IPS-18c (cell line): ENCODE results near the gene FAM89A.
"Not testable (repeated sequence)": the region's sequence is repeated elsewhere in the genome, so short reads cannot be mapped to it uniquely, and the experiment has no call there.

Source experiments
- H3K4me3 ChIP-seq: 2 replicates; pipeline ENCODE4 v1.7.0; 2013; ENCODE audit warnings: low read depth, mild to moderate bottlenecking, low read length, moderate library complexity; ENCODE audit not compliant: insufficient read depth
- H3K9me3 ChIP-seq: one replicate; pipeline ENCODE4 v1.6.1; 2013; ENCODE audit warnings: mild to moderate bottlenecking, low read length, moderate library complexity; ENCODE audit not compliant: control insufficient read depth, insufficient read depth

Gene FAM89A

DNA sequence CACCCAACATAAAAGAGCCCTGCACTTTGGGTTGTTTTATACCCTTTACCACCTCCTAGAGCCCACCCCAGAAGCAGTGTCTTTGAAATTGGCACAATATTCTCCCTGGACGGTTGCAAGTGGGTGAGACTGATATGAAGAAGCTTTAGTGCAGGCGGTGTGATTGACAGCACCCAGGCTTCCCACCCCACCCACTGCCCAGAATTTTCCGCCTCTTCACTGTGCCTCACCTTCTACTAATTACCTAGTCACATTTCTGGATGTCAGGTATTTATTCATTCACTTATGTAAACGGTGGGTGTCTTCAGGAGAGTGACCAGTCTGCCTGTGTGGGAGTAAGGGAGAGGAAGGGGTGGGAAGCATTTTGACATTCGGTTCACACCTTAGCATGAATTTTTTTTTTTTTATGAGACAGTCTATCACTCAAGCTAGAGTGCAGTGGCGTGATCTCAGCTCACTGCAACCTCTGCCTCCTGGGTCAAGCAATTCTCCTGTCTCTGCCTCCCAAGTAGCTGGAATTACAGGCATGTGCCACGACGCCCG is 1.7 kb upstream of the FAM89A start:
- Histone ChIP-seq H3K4me3 (no peak overlapping the region), H3K9me3 (peaks cover 2% of the 10 kb centered on the region)

DNA sequence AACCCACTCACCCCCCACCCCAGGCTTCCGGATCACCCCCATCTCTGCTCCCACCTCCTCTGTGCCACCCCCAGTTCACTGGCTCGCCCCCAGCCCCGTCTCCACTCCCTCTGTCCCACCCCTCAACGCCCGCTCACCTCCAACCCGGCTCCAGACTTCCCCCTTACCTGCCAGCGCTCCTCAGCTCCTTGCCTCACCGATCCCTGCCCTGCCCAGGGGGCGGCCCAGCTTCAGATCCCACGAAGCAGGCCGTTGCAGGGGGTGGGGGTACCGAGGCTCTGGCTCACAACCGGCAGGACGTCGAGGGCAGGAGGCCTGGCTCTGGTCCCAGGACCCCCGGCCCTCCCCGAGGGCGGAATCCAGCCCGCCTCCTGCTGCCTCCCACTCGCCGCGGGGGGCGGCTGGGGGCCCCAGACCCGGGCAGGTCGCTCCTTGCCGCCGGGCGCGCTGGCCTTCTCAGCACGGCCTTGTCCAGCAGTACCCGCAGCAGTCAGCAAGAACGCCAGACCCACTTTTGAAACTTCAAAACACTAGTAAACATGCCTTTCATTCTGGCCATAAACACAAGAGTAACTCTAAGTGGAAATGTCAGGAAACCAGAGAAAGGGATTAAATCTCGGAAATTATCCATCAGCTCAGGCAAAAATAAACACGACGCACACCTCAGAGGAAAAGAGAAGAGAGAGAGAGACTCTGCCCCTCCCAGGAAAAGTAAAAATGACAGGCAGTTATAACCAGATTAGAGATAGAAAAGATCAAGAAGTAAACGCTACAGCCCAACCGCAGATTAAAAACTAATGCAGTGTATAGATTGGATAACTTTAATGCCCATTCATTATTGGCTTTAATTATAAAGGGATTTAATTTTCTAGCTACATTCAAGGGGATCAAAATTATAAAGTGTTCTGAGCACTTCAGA is 1.0 kb upstream of the FAM89A start:
- Histone ChIP-seq H3K9me3 (peaks cover 2% of the 10 kb centered on the region), H3K4me3 (peak overlapping the region; percentile 56)

DNA sequence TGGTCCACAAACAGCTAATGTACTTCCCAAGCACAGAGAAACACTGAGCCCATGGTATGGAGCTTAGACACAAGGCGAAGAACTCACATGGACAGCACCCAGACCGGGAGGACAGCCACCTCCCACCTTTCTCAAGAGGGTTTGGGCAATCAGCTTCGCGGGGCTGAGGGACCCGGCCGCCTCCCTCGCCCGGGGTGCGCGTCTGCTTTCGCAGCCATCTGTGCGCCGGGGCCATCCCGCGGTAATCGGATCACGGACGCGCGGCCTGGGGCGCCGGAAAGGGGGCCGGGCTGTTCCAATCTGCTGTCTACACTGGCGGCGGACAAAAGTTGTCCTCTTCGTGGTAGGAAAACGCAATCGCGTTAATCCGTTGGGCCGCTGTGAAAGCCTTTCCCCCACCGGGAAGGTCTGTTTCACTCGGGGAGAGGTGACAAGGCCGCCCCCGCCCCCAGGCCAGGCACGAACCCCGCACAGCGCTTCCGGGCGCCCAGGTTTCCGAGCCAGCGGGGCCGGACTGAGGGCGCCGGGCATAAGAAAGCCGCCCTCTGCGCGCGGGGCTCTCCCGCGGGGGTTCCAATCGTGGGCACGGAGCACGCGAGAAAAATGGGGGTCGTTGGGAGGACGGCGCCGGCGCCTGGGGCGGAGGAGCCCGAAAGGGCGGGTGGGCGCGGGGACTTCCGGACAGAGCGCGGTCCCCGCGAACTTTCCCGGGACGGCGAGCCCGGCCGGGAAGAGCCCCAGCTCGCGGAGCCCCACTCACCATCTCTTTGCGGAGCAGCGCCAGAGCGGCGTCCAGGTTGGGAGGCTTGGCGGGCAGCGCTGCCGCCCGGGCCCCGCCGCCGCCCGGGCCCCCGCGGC is 664 bp downstream of the FAM89A start:
- no peaks in the 10 kb centered on the region for H3K9me3 ChIP-seq
- peak overlapping the region; percentile 70 for H3K4me3 ChIP-seq

DNA sequence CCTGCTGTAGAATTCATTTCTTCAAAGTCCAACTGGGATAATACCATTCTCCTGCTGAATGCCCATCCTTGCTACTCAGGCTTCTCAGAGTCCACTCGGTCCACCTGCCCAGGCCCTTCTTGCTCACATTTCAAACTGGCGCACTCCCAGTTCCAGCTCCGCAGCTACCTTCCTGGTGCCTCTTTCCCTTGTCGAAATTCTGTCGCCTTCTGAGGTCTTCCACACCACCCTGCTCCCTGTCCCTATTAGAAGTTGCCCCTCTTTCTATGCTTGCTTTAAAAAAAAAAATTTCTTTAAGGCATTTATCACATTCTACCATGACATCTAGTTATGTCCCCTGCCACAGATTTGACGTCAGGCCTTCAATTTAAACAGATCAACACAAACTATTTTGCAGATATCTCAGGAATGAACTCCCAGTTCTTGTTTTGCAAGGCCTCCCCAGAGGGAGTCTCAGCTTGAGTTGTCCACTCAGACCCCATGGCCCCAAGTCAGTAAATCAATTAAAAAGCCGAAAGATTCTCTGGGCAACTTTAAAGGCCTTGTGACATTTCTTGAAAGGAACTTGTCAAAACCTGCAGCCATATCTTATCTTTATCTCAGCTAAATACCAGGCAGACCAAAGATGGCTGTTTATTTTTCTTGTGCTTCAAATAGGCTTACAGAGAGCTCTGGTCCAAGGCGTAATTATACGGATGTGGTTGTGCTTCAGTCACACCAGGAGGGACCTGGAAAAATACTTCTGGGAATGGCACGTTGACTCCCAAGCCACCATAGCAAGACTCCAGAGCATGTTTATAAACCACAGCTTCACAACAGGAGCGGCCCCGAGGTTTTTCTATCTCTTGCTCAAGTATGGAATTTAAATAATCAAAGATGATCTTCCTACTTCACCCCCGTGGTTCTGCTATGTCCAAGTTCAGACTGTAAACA is 2.2 kb downstream of the FAM89A start:
- no peaks in the 10 kb centered on the region for H3K9me3 ChIP-seq
- H3K4me3 ChIP-seq: no peak overlapping the region

DNA sequence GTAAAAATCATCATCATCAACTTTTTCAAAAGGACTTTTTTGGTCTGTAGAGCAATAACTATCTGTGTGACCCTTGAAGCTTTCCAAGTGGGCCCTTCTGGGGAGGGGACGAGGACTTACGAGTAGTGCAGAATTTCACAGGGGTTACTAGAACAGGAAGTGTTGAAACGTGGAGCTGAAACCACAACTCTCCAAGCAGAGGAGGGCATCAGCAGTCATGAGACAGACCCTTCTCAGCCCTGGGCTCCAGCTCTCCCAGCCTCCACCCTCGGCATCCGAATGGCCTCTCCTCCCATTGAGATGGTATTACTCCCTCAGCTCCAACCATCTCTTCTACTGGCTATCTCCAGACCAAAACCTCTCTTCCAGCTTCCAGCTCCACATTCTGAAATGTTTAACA is 3.6 kb downstream of the FAM89A start:
- H3K9me3 ChIP-seq: no peaks in the 10 kb centered on the region
- no peak overlapping the region for H3K4me3 ChIP-seq

DNA sequence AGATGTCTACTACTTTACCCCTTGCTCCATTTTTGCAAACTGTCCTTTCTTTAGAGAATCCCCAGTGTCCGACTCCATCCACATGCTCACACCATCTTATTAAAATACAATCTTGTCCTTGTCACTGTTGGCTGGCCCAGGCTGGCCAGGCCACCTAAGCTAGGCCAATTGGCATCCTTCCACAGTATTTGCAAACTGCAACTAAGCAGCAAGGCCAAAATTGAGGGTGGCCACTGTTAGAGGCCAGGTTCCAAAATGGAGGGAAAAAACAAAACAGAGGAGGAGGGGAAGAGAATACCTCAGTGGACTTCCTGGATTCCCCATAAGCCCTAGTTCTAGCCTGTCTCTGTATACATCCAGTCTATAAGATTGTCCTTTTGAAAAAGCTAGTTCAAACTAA is 4.3 kb downstream of the FAM89A start:
- H3K4me3 ChIP-seq: no peak overlapping the region
- no peaks in the 10 kb centered on the region for H3K9me3 ChIP-seq

DNA sequence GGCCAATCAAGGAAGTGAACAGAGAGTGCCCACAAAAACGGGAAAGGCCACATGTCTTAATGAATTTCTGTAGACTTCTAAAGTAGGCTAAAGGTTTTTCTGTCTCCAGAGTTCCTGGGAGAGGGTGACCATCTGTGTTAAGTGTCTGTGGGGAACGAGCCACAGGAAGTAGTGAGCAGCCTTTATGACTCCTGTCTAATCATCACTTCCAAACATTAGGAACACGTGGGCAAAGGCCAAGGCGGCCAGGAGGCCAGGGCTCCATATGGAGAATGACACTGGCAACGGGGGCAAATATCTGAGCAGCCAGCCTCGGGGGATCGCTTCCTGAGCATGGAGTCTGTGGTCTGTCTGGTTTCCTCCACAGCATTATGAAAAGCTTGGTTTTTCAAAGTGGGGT is 7.1 kb downstream of the FAM89A start:
- H3K4me3 ChIP-seq: no peak overlapping the region

DNA sequence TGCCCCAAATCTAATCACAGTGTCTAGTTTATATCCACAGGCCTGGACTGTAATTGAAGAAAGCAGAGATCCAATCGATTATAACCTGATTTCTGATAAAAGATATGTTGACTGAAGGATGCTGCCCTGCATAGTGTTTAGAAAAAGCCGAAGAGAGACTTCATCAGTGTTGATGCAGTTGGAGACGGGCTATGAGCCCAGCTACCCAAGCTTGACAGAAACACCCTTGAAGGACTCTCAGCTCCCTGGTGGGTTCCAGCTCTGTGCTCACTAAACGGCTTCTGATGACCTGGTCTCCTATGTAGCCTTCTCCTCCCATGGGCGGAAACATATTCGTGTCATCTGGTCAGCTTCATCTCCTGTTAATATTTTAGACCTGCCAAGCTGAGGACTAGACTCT is 10.2 kb downstream of the FAM89A start:
- Histone ChIP-seq H3K9me3 (no peaks in the 10 kb centered on the region), H3K4me3 (no peak overlapping the region)

More for the DNA sequence above, 7.1 kb downstream of the FAM89A start:
- H3K9me3 ChIP-seq: no peaks in the 10 kb centered on the region

DNA sequence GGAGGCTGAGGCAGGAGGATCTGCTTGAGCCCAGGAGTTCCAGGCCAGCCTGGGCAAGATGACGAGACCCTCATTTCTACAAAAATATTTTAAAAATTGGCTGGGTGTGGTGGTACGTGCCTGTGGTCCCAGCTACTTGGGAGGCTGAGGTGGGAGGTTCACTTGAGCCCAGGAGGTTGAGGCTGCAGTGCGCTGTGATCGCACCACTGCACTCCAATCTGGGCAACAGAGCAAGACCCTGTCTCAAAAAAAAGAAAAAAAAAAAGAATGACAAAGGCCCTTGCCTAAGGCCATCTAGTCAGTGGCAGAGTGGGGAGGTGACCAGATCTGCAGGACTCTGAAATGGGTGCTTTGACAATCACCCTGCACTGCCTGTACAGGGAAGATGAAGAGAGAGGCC is 10.8 kb downstream of the FAM89A start:
- not testable (repeated sequence) for H3K9me3 ChIP-seq, H3K4me3 ChIP-seq

DNA sequence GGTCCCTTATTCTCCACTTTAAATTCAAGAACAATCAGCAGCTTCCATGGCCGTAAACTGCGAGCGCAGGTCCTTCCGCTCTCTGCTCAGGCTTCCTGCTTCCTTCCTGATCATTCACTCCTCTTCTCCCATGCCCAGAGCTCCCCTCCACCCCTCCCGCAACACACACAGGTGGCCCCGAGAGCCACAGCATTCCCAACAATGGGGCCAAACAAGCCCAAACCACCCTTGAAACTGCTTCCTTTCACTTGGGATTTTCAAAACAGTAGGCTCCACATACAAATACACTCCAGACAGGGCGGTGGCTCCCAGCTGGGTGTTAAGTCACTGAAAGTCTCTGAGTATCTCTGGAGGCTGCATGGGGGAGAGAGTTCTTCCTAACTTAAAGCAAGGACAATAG is 11.4 kb downstream of the FAM89A start:
- H3K4me3 ChIP-seq: no peak overlapping the region
- no peaks in the 10 kb centered on the region for H3K9me3 ChIP-seq

DNA sequence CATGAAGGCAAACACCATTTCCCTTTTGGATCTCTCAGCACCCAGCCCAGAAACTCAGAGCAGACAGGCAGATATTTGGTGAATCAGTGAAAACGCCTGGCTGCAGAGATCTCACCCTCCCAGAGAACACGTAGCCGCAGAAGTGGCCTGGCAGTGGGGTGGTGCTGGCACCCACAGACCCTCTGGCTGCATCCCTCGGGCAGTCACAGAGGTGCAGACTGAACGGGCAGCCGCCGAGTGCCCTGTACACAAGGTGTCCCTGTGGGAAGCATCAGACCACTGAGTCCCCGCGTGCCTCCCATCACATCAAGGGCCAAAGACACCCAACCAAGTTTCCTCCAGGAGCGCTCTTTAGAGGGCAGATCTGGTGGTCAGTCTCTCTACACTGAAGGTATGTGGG is 12.1 kb downstream of the FAM89A start:
- Histone ChIP-seq H3K4me3 (no peak overlapping the region), H3K9me3 (no peaks in the 10 kb centered on the region)

DNA sequence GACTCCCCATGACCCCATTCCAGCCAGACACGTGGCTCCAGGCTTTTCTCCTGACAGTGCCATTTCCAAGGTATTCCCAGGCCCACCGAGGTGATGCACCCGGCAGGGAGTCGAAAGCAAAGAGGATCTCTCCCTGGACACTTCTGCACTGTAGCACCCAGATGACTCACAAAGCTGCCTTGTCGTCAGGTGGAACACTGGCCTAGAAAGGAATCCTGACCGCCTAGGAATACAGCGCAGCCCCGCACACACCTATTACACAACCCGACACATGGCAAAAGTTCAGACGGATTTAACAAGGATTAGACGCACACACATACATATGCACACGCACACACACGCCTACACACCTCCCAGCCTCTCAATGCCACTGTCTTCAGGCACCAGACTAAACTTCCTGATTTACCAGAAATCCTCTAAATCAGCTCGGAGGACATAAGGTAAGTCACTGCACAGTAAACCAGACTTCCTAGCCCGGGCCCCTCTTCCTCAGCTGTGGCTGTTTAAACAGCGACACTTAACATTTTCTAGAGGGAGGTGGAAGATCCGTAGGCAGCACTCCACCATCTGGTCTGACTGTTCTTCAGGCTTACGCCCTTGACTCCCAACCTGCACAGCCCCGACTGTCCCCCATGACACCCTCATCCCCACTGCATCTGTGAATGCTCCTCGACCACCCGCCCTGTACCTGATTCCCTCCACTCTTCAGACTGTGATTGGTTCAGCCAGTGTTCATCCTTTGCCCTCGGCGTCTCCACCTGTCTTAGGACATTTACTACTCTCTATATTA is 12.7 kb downstream of the FAM89A start:
- no peak overlapping the region for H3K4me3 ChIP-seq
- no peaks in the 10 kb centered on the region for H3K9me3 ChIP-seq

DNA sequence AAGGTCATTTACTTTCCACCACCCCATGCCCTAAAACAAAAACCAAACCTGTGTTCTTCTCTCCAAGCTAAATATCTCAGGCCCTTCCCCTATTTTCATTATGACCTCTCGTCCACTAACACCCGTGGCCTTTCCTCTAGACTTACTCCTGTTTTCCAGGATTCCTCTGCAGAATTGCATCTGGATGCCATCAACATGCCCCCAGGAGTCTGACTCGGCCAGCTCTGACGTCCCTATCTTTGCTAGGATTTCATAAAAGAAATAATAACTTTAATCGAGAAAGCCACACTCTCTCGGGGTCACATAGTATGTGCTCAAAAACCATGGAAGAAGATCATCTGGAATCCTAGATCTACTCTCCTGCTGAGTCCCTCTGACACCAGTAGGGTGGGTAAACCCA is 13.5 kb downstream of the FAM89A start:
- H3K9me3 ChIP-seq: no peaks in the 10 kb centered on the region
- no peak overlapping the region for H3K4me3 ChIP-seq

DNA sequence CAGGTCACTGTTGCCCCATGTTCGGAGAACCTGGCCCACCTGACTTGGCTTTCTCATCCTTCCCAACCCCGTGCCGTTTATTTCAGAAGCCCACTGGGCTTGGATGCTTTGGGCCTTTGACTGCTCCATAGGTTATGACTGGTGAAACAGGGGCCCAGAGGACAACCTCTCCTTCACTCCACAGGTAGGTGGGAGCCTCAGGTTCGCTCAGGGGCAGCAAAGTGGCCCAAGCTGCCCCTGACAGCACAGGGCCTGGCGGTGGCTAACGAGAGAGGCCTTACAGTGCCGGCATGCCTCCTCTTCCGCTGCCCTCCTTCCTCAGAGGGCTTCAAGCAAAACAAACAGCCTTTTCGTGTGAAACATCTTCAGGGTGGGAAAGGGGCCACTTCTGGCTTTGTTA is 16.9 kb downstream of the FAM89A start:
- no peak overlapping the region for H3K4me3 ChIP-seq
- H3K9me3 ChIP-seq: no peaks in the 10 kb centered on the region

DNA sequence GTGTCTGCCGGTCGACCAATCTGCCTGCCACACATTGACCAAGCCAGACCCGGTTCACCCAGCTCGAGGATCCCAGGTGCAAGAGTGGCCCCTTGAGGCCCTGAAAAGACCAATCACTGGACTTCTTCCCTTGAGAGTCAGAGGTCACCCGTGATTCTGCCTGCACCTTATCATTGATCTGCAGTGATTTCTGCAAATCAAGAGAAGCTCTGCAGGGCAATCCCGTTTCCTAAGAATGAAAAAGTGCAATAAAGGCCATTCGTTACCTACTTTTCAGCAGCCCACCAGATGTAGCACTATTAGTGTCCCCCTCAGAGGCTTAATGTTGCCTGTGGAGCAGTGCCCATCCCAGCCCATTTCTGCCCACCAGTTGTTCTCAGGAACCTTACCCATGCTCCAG is 17.5 kb downstream of the FAM89A start:
- not testable (repeated sequence) for H3K4me3 ChIP-seq

DNA sequence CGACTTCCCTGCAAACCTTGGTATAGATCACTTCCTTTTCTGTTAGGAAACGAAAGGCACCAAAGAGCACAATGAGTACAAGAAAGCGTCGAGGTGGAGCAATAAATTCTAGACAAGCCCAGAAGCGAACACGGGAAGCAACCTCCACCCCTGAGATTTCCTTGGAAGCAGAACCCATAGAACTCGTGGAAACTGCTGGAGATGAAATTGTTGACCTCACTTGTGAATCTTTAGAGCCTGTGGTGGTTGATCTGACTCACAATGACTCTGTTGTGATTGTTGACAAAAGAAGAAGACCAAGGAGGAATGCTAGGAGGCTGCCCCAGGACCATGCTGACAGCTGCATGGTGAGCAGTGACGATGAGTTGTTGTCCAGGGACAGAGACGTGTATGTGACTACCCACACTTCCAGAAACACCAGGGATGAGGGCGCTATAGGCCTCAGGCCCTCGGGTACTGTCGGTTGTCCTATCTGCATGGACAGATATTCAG is 18.5 kb downstream of the FAM89A start:
- Histone ChIP-seq H3K9me3 (no peaks in the 10 kb centered on the region), H3K4me3 (no peak overlapping the region)

More for the DNA sequence above, 17.5 kb downstream of the FAM89A start:
- not testable (repeated sequence) for H3K9me3 ChIP-seq
